GM18520 (cell line): ENCODE results near the gene TMC4.
A peak's percentile ranks its signal among the peaks of the same experiment; 100 is the strongest.
"Not testable (repeated sequence)": the region's sequence is repeated elsewhere in the genome, so short reads cannot be mapped to it uniquely, and the experiment has no call there.

ENCODE experiments used
- ATAC-seq: cut with Tn5 transposase; IDR thresholded peaks from one replicate; pipeline ENCODE4 v1.9.1; 2021; ENCODE audit not compliant: unreplicated experiment

The TMC4 gene

GRCh38 chr19:54204767-54205468 lies 32.0 kb upstream of the TMC4 start:
- ATAC-seq, result no peak

GRCh38 chr19:54203151-54203611 lies 30.2 kb upstream of the TMC4 start:
- ATAC-seq, result no peak

- ATAC-seq, result no peak
These were observed 29.0 kb upstream of the TMC4 start for GRCh38 chr19:54201980-54202379.

- no peak for ATAC-seq
These were observed 28.3 kb upstream of the TMC4 start for GRCh38 chr19:54201172-54201701.

- ATAC-seq, result no peak
These were observed 26.4 kb upstream of the TMC4 start for GRCh38 chr19:54199401-54199800.

GRCh38 chr19:54197121-54197520 lies 24.2 kb upstream of the TMC4 start:
- ATAC-seq, result no peak

GRCh38 chr19:54196536-54196935 lies 23.6 kb upstream of the TMC4 start:
- no peak for ATAC-seq

GRCh38 chr19:54194463-54194862 lies 21.5 kb upstream of the TMC4 start:
- not testable (repeated sequence) for ATAC-seq

- no peak for ATAC-seq
These were observed 20.1 kb upstream of the TMC4 start for GRCh38 chr19:54193011-54193410.

GRCh38 chr19:54191811-54192453 lies 19.0 kb upstream of the TMC4 start:
- ATAC-seq, result no peak

- ATAC-seq, result peak; percentile 12
These were observed 18.3 kb upstream of the TMC4 start, which contains the start of gene TSEN34 for GRCh38 chr19:54191011-54191810. TSS of gene TSEN34 (plus strand) at chr19:54191308. CDS start at chr19:54191365, 57 bp downstream.

GRCh38 chr19:54190503-54191010 lies 17.6 kb upstream of the TMC4 start:
- peak; percentile 38 for ATAC-seq

GRCh38 chr19:54189735-54190502 lies 17.0 kb upstream of the TMC4 start:
- peak; percentile 34 for ATAC-seq

GRCh38 chr19:54189145-54189734 lies 16.3 kb upstream of the TMC4 start, which contains the start of gene MBOAT7:
TSS of gene MBOAT7 (minus strand) at chr19:54189580. CDS start at chr19:54188508, 1,072 bp downstream.
- peak; percentile 11 for ATAC-seq

- no peak for ATAC-seq
These were observed 15.4 kb upstream of the TMC4 start for GRCh38 chr19:54188215-54188871.

- no peak for ATAC-seq
These were observed 14.0 kb upstream of the TMC4 start for GRCh38 chr19:54186934-54187381.

- no peak for ATAC-seq
These were observed 13.4 kb upstream of the TMC4 start for GRCh38 chr19:54186351-54186750.

- no peak for ATAC-seq
These were observed 10.5 kb upstream of the TMC4 start for GRCh38 chr19:54183431-54183830.

- ATAC-seq, result not testable (repeated sequence)
These were observed 8.9 kb upstream of the TMC4 start for GRCh38 chr19:54181894-54182293.
